CD4-positive, CD25-positive, alpha-beta regulatory T cell (primary cell): ENCODE data around the gene MVB12B. TPM values are rescaled to one million over a fixed set of nuclear protein-coding genes. Genes with fewer than 3 reads are reported as not detected.

Source experiments
- ATAC-seq, 2 donors: fragments of 150-1000 bp; cut with Tn5 transposase; one replicate each; pipeline ENCODE4 v1.10.0; 2021; ENCODE audit warnings: low read depth in 2 of 2, moderate number of reproducible peaks in 2 of 2, moderate library complexity in 1 of 2
- DNase-seq, 3 donors: peaks; one replicate each; pipeline versions ENCODE4 v3.0.0 to v3.0.0-alpha.2; 2012 to 2022; ENCODE audit warnings: mixed read lengths in 1 of 3
- H3K27ac ChIP-seq: one replicate; pipeline ENCODE4 v1.7.0; 2013; ENCODE audit warnings: mild to moderate bottlenecking, low read length; ENCODE audit not compliant: insufficient read depth, poor library complexity, severe bottlenecking
- H3K27me3 ChIP-seq: one replicate; pipeline ENCODE4 v1.7.0; 2013; ENCODE audit warnings: low read length; ENCODE audit not compliant: control insufficient read depth, insufficient read depth
- H3K36me3 ChIP-seq: one replicate; pipeline ENCODE4 v1.7.0; 2013; ENCODE audit warnings: mild to moderate bottlenecking, low read length, moderate library complexity; ENCODE audit not compliant: control insufficient read depth, insufficient read depth
- H3K4me1 ChIP-seq: 2 replicates; pipeline ENCODE4 v1.7.0; 2013; ENCODE audit warnings: mild to moderate bottlenecking, low read length; ENCODE audit not compliant: insufficient read depth, control insufficient read depth, poor library complexity, severe bottlenecking
- H3K4me3 ChIP-seq: one replicate; pipeline ENCODE4 v1.7.0; 2013; ENCODE audit warnings: low read depth, mild to moderate bottlenecking, low read length, moderate library complexity
- H3K9me3 ChIP-seq, 2 experiments: 1 replicate in 1 of 2; 2 replicates in 1 of 2; pipeline ENCODE4 v1.7.0; 2013; ENCODE audit warnings: low read length in 2 of 2, mild to moderate bottlenecking in 1 of 2, moderate library complexity in 1 of 2; ENCODE audit not compliant: control insufficient read depth in 2 of 2
- H3K27ac Mint-ChIP-seq, 3 donors: one replicate each; pipeline ENCODE4 v1.8.0; 2020 to 2022; ENCODE audit warnings: mild to moderate bottlenecking in 3 of 3, mixed read lengths in 3 of 3, moderate library complexity in 2 of 3
- H3K27me3 Mint-ChIP-seq: one replicate; pipeline ENCODE4 v1.8.0; 2022; ENCODE audit warnings: mild to moderate bottlenecking, mixed read lengths
- H3K36me3 Mint-ChIP-seq: one replicate; pipeline ENCODE4 v1.8.0; 2020; ENCODE audit warnings: mixed read lengths
- H3K4me1 Mint-ChIP-seq, 4 donors: one replicate each; pipeline ENCODE4 v1.8.0; 2020 to 2022; ENCODE audit warnings: mixed read lengths in 4 of 4, mild to moderate bottlenecking in 1 of 4
- H3K4me3 Mint-ChIP-seq, 4 donors: one replicate each; pipeline ENCODE4 v1.8.0; 2020 to 2022; ENCODE audit warnings: mild to moderate bottlenecking in 4 of 4, mixed read lengths in 4 of 4, moderate library complexity in 3 of 4
- H3K9me3 Mint-ChIP-seq, 7 donors: one replicate each; pipeline ENCODE4 v1.8.0; 2020 to 2022; ENCODE audit warnings: mixed read lengths in 7 of 7, mild to moderate bottlenecking in 3 of 7, moderate library complexity in 2 of 7
- polyA plus RNA-seq, 4 donors: library from polyadenylated mRNA; unstranded; fragments of 300-500 nt; fragmentation: Illumina TruSeq; gene quantifications; one replicate each; pipeline ENCODE4 v1.2.3, GENCODE V29; 2021
- total RNA-seq: library from RNA; stranded (reverse); gene quantifications from one replicate; pipeline ENCODE4 v1.2.3, GENCODE V29; 2022

MVB12B gene
- total and polyA plus RNA-seq, 5 donors from 2014 or later = 0.60 to 5.1 (median 1.4) TPM

DNA sequence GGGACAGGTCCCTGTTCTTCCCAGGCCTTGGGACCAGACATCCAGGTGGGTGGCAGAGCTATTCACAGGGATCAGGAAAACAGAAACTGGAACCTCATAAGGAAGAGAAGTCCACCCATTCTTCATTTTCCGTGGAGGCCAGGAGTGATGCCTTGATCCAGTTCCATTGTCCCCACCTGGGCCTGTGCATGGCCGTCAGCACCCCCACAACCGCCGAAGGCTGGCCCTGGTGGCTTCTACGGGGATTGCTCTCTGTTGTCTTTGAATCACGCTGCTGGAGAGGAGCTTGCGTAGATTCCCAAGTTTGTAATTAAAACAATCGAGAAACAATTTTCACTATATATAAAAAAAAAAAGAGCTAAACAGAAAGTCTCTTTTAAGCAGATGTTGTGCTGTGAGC lies 134.4 kb downstream of the MVB12B start:
- H3K4me1 ChIP-seq = no peaks in the 10 kb centered on the region
- H3K27me3 Mint-ChIP-seq = no peaks in the 10 kb centered on the region
- H3K36me3 ChIP-seq = no peaks in the 10 kb centered on the region
- no peak overlapping the region for H3K27ac Mint-ChIP-seq
- no peaks in the 10 kb centered on the region for H3K9me3 Mint-ChIP-seq
- H3K4me3 ChIP-seq = no peak overlapping the region
- peaks cover 3% of the 10 kb centered on the region for H3K36me3 Mint-ChIP-seq
- peaks cover 0 to 12% (median 10%) of the 10 kb centered on the region in 4 donors for H3K4me1 Mint-ChIP-seq
- no peaks in the 10 kb centered on the region for H3K27me3 ChIP-seq
- no peak overlapping the region for H3K27ac ChIP-seq
- H3K9me3 ChIP-seq = no peaks in the 10 kb centered on the region
- ATAC-seq = no peak
- DNase-seq = no peak
- no peak overlapping the region for H3K4me3 Mint-ChIP-seq

GRCh38 chr9:126461608-126462007 lies 135.0 kb downstream of the MVB12B start:
- no peak overlapping the region for H3K4me3 Mint-ChIP-seq
- ATAC-seq (no peak), DNase-seq (no peak)
- Histone ChIP-seq H3K4me1 (no peaks in the 10 kb centered on the region), H3K9me3 (no peaks in the 10 kb centered on the region), H3K4me3 (no peak overlapping the region), H3K36me3 (no peaks in the 10 kb centered on the region), H3K27ac (no peak overlapping the region), H3K27me3 (no peaks in the 10 kb centered on the region)
- H3K4me1 Mint-ChIP-seq = peaks cover 0 to 12% (median 10%) of the 10 kb centered on the region in 4 donors
- H3K36me3 Mint-ChIP-seq = peaks cover 2% of the 10 kb centered on the region
- no peak overlapping the region for H3K27ac Mint-ChIP-seq
- H3K9me3 Mint-ChIP-seq = no peaks in the 10 kb centered on the region
- H3K27me3 Mint-ChIP-seq = no peaks in the 10 kb centered on the region

DNA sequence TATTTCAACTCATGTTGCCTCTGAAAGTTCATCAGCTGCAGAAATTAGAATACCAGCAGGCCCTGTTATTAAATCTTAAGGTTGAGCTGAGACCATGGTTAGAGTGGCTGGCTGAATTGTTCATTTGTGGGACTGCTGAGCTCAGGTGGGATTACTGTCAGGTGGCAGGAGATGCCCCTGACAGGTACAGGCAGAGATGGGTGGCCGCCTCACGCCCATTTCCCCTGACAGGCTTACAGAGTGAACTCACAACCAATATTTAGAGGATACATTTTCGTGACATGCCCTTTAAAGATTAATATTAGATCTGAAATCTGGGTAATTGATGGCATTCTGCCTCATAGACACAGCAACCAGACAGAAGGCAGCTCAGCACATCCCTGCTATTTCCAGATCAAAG lies 136.0 kb downstream of the MVB12B start:
- no peaks in the 10 kb centered on the region for H3K36me3 ChIP-seq
- no peak overlapping the region for H3K27ac ChIP-seq
- no peaks in the 10 kb centered on the region for H3K4me1 ChIP-seq
- no peaks in the 10 kb centered on the region for H3K27me3 ChIP-seq
- Mint-ChIP-seq H3K4me3 (no peak overlapping the region), H3K27me3 (no peaks in the 10 kb centered on the region), H3K9me3 (no peaks in the 10 kb centered on the region), H3K36me3 (no peaks in the 10 kb centered on the region), H3K4me1 (peaks cover 0 to 17% (median 13%) of the 10 kb centered on the region in 4 donors), H3K27ac (peak overlapping the region in 1 of 3 donors; percentile 70)
- no peak overlapping the region for H3K4me3 ChIP-seq
- H3K9me3 ChIP-seq = no peaks in the 10 kb centered on the region
- ATAC-seq (no peak), DNase-seq (no peak)

DNA sequence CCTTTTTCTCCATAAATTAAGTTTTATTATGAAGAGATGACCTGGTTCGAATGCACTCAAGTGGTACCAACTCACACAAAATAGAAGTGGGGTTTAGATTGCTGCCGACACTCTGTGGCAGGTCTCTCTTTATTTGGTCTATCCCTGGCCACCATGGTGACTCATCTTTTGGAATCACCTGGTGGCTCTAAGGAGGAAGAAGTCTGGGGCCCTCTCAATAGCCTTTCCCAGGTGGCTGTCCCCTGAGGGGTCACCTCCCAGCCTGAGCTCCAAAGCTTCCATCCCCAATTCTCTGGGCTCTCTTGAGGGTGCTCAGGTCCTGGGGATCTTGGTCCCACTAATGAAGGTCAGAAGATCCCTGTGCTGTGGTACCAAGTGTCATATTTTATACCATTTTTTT lies 136.8 kb downstream of the MVB12B start:
- no peaks in the 10 kb centered on the region for H3K27me3 ChIP-seq
- H3K4me3 ChIP-seq = no peak overlapping the region
- no peak overlapping the region for H3K4me3 Mint-ChIP-seq
- H3K27ac ChIP-seq = no peak overlapping the region
- H3K9me3 ChIP-seq = no peaks in the 10 kb centered on the region
- no peaks in the 10 kb centered on the region for H3K27me3 Mint-ChIP-seq
- ATAC-seq (no peak), DNase-seq (no peak)
- peaks cover 4% of the 10 kb centered on the region for H3K4me1 ChIP-seq
- H3K9me3 Mint-ChIP-seq = no peaks in the 10 kb centered on the region
- H3K27ac Mint-ChIP-seq = peak overlapping the region in 1 of 3 donors; percentile 70
- peaks cover 4% of the 10 kb centered on the region for H3K36me3 Mint-ChIP-seq
- H3K4me1 Mint-ChIP-seq = peaks cover 0 to 25% (median 20%) of the 10 kb centered on the region in 4 donors
- no peaks in the 10 kb centered on the region for H3K36me3 ChIP-seq

DNA sequence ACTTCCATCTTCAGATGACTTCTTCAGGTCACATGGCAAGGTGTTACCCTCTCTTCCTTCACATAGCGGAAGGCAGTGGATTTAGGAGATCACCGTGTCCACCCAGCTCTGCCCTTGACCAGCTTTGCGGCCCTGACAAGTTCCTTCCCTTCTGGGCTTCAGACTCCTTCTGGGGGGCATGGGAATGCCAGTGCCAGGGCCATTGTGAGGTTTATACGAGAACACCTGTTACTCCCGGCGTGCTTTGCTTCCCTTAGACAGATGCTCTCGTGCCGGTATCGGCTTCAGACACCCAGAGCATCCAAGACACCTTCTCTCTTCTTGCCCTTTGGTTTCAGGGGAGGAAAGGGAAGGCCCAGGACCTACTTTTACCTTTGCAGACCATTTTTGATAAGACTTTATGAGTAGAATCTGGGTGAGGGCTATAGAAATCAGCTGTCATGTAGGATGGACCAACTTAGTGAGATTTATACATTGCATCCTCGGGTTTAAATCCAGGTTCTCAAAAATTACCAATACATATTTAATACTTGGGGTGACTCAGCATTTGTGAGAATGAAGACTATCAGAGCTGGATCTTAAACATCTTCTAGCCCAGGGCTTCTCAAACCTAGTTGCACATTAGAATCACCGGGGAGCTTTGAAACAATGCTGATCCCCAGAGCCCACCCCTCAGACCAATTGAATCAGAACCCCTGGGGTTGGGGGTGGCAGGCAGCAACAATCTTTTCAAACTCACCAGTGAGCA lies 138.2 kb downstream of the MVB12B start:
- Histone ChIP-seq H3K36me3 (no peaks in the 10 kb centered on the region), H3K27me3 (no peaks in the 10 kb centered on the region), H3K4me1 (peaks cover 18% of the 10 kb centered on the region), H3K9me3 (no peaks in the 10 kb centered on the region), H3K4me3 (no peak overlapping the region), H3K27ac (no peak overlapping the region)
- Mint-ChIP-seq H3K4me3 (no peak overlapping the region), H3K9me3 (no peaks in the 10 kb centered on the region), H3K27ac (peak overlapping the region in 2 of 3 donors; percentile 34 to 70), H3K4me1 (peaks cover 7 to 40% (median 34%) of the 10 kb centered on the region in 4 donors), H3K36me3 (peaks cover 4% of the 10 kb centered on the region), H3K27me3 (no peaks in the 10 kb centered on the region)
- no peak for DNase-seq
- ATAC-seq = no peak

DNA sequence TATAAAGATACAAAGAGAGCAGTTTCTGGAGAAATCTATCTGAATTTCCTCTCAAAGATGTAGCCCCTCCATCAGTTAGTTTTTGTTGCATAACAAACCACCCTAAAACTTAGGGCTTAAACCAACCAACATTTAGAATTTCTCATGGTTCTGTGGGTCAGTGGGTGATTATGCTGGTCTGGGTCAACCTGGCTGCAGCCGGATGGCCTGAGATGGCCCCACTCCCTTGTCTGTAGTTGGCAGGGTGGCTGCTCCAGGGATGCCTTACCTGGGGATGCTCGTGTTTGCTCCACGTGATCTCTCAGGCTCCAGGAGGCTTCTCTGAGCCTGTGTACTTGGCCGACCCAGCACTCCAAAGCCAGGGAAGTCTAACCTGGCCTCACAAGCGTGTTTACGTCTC lies 139.3 kb downstream of the MVB12B start:
- H3K4me1 Mint-ChIP-seq = peaks cover 11 to 51% (median 43%) of the 10 kb centered on the region in 4 donors
- DNase-seq (no peak), ATAC-seq (no peak)
- Histone ChIP-seq H3K4me1 (peaks cover 29% of the 10 kb centered on the region), H3K27me3 (no peaks in the 10 kb centered on the region), H3K27ac (no peak overlapping the region), H3K9me3 (no peaks in the 10 kb centered on the region), H3K36me3 (no peaks in the 10 kb centered on the region), H3K4me3 (no peak overlapping the region)
- H3K4me3 Mint-ChIP-seq = no peak overlapping the region
- H3K36me3 Mint-ChIP-seq = peaks cover 4% of the 10 kb centered on the region
- H3K9me3 Mint-ChIP-seq = no peaks in the 10 kb centered on the region
- peaks cover under 1% of the 10 kb centered on the region for H3K27me3 Mint-ChIP-seq
- H3K27ac Mint-ChIP-seq = peak overlapping the region in 1 of 3 donors; percentile 86

DNA sequence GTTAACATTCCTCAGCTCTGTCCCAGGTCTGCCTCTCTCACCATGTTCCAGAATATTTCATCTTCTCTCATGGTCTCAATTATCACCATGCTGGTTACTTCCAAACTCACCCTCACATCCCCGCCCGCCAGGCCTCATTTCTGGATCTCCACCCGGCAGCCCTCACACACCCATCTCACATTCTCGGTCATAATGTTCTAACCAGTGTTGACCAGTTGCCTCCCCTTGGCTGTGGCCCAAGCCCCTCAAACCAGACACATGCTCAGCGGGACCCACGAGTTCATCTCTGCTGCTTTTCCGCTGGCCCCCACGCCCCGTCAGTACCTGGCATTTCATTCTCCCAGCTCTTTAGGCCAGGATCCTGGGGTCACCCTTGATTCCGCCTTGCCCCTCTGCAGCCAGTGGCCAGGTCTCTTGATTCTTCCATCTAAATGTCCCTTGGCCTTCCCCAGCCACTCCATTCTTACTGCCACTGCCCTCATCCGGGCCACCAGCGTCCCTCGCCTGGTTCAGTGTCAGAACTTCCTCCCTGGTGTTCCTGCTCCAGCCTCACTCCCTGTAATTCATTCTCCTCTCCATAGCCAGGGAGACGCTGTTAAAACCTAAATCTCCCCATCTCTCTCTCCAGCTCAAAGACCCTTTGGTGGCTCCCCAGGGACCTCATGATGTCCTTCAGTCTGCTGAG lies 141.7 kb downstream of the MVB12B start:
- H3K27ac Mint-ChIP-seq = peak overlapping the region in 2 of 3 donors; percentile 72 to 94
- Histone ChIP-seq H3K4me3 (no peak overlapping the region), H3K27ac (no peak overlapping the region), H3K9me3 (no peaks in the 10 kb centered on the region), H3K4me1 (peaks cover 52% of the 10 kb centered on the region), H3K27me3 (no peaks in the 10 kb centered on the region), H3K36me3 (no peaks in the 10 kb centered on the region)
- peak overlapping the region; percentile 5 to 53 (median 20) for H3K4me3 Mint-ChIP-seq
- peaks cover 5% of the 10 kb centered on the region for H3K27me3 Mint-ChIP-seq
- no peaks in the 10 kb centered on the region for H3K9me3 Mint-ChIP-seq
- H3K36me3 Mint-ChIP-seq = peaks cover 4% of the 10 kb centered on the region
- no peak for ATAC-seq
- peaks cover 22 to 74% (median 60%) of the 10 kb centered on the region in 4 donors for H3K4me1 Mint-ChIP-seq
- DNase-seq = no peak
